ENCODE data around the gene ACOX1. TPM values are rescaled to one million over a fixed set of nuclear protein-coding genes. Genes with fewer than 3 reads are reported as not detected.
A peak's percentile ranks its signal among the peaks of the same experiment; 100 is the strongest.

ACOX1 gene
- total and polyA plus RNA-seq, 2 of the 13 experiments (the other 11 are each of a cell fraction or from before 2014, with no cell fraction given), result 86.4 to 120 TPM

DNA sequence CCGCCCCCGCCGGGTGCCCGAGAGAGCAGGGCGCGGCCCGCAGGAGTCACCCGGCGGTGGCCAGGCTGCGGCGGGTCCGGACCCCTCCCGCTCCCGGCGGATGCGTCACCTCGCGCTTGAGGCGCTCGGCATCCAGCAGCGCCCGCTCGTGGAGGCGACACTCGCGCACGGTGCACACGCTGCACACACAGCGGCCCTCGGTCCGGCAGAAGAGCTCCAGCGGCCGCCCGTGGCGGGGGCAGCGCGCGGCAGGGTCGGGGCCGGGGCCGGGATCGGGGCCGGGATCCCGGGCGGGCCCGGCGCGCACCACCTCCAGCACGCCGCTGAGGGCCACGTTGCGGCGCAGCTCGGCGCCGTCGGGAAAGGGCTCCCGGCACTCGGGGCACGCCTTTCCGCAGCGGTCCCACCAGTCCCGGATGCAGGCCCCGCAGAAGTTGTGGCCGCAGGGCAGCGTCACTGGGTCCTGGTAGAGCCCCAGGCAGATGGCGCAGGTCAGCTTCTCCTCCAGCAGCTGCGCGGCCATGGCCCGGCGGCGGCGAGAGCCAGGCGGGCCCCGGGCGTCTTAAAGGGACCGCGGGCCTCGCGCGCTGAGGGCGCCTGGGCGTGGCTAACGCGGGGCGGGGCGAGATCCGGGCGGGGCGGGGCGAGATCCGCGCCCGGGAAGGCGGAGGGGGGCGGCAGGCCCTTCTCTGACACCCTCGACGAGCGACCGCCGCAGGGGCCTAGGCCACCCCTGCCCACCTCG is 82.4 kb downstream of the ACOX1 start, which contains the start of gene TRIM65 (continued):
- TF ChIP-seq ZNF691 (CRISPR knock-in tag; IDR thresholded peaks at IDR 0.05; ENCODE audit: borderline replicate concordance, low read depth) (peak; percentile 32; the same call in 1 of the 2 replicates), ZFP82 (CRISPR knock-in tag; IDR thresholded peaks at IDR 0.05; ENCODE audit: borderline replicate concordance) (no peak; the same call in 1 of the 2 replicates), ZNF121 (CRISPR knock-in tag; IDR thresholded peaks at IDR 0.05) (no peak; the same call in 1 of the 2 replicates), ZBTB26 (CRISPR knock-in tag; IDR thresholded peaks at IDR 0.05; ENCODE audit: borderline replicate concordance) (peak; percentile 33; the same call in 1 of the 2 replicates), ZNF17 (CRISPR knock-in tag; IDR thresholded peaks at IDR 0.05) (no peak), ZNF251 (CRISPR knock-in tag; IDR thresholded peaks at IDR 0.05) (no peak), ZNF33B (CRISPR knock-in tag; IDR thresholded peaks at IDR 0.05) (0 out of 2 replicates have a peak, but pooled peaks have one; percentile 28), PPARG (CRISPR knock-in tag; conservative IDR thresholded peaks at IDR 0.05) (no peak; the same call in 1 of the 2 replicates), NCOA5 (CRISPR knock-in tag; IDR thresholded peaks at IDR 0.05) (no peak), CBFB (CRISPR knock-in tag; IDR thresholded peaks at IDR 0.05) (peak; percentile 63; the same call in 1 of the 2 replicates), UBTF (CRISPR knock-in tag; IDR thresholded peaks at IDR 0.05) (peak; percentile 89), MLLT10 (CRISPR knock-in tag; IDR thresholded peaks at IDR 0.05) (no peak), HHEX (CRISPR knock-in tag; IDR thresholded peaks at IDR 0.05) (no peak), ZSCAN21 (CRISPR knock-in tag; IDR thresholded peaks at IDR 0.05; ENCODE audit: borderline replicate concordance) (peak; percentile 59; the same call in 1 of the 2 replicates), CBX2 (IDR thresholded peaks at IDR 0.05; ENCODE audit: low read depth, low read length) (no peak), CBX2 (CRISPR knock-in tag; IDR thresholded peaks at IDR 0.05; ENCODE audit: low read depth) (no peak), RCOR2 (CRISPR knock-in tag; IDR thresholded peaks at IDR 0.05) (no peak), KMT2A (CRISPR knock-in tag; IDR thresholded peaks at IDR 0.05) (peak; percentile 57; the same call in 1 of the 2 replicates), SIX4 (CRISPR knock-in tag; IDR thresholded peaks at IDR 0.05) (no peak), ZNF746 (CRISPR knock-in tag; IDR thresholded peaks at IDR 0.05) (no peak), ZNF563 (CRISPR knock-in tag; IDR thresholded peaks at IDR 0.05) (peak; percentile 84), SRF (IDR thresholded peaks at IDR 0.05; ENCODE audit: low read depth, low read length) (no peak), ZNF800 (CRISPR knock-in tag; IDR thresholded peaks at IDR 0.05) (peak; percentile 66; the same call in 1 of the 2 replicates)
- TF ChIP-seq, protein P1, sequence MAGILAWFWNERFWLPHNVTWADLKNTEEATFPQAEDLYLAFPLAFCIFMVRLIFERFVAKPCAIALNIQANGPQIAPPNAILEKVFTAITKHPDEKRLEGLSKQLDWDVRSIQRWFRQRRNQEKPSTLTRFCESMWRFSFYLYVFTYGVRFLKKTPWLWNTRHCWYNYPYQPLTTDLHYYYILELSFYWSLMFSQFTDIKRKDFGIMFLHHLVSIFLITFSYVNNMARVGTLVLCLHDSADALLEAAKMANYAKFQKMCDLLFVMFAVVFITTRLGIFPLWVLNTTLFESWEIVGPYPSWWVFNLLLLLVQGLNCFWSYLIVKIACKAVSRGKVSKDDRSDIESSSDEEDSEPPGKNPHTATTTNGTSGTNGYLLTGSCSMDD (CRISPR knock-in tag; IDR thresholded peaks at IDR 0.05), result no peak
